HG02571 (cell line): ENCODE results near the gene MAGEB10.
"Not testable (repeated sequence)": the region's sequence is repeated elsewhere in the genome, so short reads cannot be mapped to it uniquely, and the experiment has no call there.

ENCODE experiments used
- ATAC-seq: cut with Tn5 transposase; IDR thresholded peaks from one replicate; pipeline ENCODE4 v1.9.1; 2021; ENCODE audit warnings: mild to moderate bottlenecking, moderate library complexity; ENCODE audit not compliant: unreplicated experiment

Gene MAGEB10, protein sequence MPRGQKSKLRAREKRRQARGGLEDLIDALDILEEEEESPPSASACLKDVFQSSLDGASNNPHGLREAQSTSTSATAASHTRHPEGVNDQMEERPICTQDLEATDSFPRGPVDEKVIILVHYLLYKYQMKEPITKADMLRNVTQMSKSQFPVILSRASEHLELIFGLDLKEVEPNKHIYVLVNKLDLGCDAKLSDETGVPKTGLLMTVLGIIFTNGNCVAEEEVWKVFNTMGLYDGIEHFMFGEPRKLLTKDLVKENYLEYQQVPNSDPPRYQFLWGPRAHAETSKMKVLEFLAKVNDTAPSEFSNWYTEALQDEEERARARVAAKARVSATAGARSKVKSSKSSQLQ

DNA sequence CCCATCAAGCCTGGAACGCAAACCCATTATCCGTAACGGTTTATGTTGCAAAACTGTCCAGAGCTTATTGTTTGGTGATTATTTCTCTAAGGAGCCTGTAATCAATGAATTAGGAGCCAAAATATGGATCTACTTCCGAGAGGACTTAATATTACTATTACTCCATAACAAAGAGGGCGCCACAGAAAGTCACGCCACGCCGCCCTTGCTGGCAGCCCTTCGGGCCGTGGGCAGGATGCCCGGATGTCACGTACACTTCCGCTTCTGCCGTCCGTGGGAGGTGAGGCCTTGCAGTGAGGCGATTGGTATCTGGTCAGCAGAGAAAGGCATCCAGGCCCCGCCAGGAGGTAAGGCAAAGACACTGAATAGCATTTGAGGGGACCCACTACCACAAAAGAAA, at the start of gene MAGEB10:
Gene MAGEB10 (plus strand): TSS at position 301 of the 400 bp plus-strand sequence. CDS start 13,317 bp downstream, outside the sequence.
- ATAC-seq, result no peak

DNA sequence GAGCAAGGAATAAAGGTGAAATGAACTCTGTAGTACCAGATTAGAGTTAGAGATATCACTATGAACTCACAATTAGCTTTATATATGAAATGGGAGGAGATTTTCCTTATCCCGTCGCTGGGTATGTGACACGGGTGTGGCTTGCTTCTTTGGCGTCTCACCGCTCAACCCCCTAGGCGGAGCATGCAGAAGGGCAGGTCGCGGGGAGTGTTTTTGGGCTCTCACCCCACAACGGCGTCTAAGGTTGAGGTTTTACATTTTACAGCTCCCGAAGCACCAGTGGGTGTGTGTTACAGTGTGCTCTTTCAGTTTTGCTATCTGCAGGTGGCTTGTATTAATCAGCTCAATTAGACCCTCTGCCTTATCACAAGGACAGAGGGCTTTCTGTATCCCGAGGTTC, 42.1 kb upstream of the MAGEB10 start:
- no peak for ATAC-seq

- no peak for ATAC-seq
Measured at GRCh38 chrX:27767387-27767786, 40.4 kb upstream of the MAGEB10 start.

DNA sequence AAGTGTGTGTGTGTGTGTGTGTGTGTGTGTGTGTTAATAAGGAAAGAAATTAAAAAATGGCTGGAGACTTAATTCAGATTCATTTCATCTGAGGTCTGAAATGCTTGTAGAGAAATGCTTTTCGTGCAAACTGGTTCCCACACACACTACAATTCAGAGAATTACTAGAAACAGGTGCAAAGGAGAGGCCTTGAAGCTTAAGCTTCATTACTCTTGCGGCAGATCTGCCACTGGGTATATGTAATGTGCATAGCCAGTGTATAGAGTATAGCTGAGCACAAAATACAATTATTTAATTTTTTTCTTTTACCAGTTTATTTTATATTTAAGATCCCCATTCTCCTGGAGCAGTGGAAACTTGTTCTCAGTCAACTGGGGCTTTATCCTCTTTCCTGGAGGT, 31.8 kb upstream of the MAGEB10 start:
- ATAC-seq, result no peak

- no peak for ATAC-seq
Measured at GRCh38 chrX:27796640-27797257, 11.0 kb upstream of the MAGEB10 start.

- no peak for ATAC-seq
Measured at GRCh38 chrX:27797575-27797974, 10.2 kb upstream of the MAGEB10 start.

- no peak for ATAC-seq
Measured at GRCh38 chrX:27808226-27808625, 436 bp downstream of the MAGEB10 start.

DNA sequence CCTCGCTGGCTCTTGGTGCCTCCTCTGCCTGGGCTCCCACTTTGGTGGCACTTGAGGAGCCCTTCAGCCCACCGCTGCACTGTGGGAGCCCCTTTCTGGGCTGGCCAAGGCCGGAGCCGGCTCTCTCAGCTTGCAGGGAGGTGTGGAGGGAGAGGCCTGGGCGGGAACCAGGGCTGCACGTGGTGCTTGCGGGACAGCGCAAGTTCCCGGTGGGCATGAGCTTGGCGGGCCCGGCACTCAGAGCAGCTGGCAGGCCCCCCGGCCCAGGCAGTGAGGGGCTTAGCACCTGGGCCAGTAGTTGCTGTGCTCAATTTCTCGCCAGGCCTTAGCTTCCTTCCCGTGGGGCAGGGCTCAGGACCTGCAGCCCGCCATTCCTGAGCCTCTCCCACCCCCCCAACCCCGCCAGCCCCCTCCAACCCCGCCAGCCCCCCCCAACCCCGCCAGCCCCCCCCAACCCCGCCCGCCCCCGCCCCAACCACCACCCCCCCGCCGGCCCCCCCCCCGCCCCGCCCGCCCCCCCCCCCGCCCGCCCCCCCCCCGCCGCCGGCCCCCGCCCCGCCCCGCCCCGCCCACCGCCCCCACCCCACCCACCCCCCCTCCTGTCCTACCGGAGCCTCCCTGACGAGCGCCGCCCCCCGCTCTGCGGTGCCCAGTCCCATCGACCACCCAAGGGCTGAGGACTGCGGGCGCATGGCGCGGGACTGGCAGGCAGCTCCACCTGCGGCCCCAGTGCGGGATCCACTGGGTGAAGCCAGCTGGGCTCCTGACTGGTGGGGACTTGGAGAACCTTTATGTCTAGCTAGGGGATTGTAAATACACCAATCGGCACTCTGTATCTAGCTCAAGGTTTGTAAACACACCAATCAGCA, 1.4 kb downstream of the MAGEB10 start:
- not testable (repeated sequence) for ATAC-seq

DNA sequence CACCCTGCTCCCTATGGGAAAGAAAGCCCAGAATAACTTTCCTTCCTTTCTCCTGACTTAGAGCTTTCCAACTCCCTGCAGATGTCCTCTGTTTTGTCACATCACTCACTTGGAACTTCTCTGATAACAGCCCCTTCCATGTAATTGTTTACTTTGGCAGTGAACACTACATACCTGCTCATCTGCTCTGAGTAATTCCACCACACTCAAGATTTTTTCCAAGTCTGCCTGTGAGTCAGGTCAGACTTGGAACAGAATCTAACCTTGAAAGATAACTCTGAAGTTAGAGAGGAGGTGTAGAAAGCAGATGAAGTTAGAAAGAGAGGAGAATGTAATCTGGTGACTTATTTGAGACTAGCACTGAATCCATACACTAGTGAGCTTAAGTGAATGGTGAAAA, 7.4 kb downstream of the MAGEB10 start:
- ATAC-seq, result no peak

DNA sequence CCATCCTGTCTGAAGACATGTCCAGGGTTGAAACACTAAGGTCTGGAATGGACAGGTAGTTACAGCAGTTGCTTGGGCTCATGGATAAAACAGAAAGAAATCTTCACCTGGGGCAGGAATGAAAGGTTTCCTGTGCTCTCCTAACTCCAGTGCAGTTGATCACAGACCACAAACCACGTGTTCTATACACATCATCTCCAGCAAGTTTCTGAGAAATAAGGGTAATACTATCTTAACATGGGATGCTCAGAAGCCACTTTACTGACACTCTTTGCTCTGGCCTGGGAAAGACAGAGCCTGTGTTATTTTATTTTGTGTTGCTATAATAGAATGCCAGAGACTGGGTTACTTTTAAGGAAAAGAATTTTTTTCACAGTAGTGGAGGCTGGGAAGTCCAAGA, 16.0 kb downstream of the MAGEB10 start:
- ATAC-seq, result no peak

DNA sequence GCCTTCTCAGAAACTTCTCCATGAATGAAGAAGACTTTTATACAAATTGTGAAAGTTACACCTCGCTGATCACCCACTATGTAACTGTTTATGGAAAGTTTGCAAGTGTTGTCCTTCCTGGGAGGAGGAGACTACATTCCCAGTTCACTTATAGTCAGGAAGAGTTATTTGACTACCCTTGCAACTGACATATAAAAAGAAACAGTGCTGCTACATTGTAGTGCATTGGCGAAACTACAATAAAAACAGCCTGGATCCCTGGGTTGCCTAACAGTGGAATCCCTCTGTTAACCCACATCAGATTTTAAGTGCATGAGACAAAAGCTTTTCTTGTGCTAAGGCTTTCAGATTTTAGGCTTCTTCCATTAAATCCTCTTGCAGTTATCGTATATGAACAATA, 30.4 kb downstream of the MAGEB10 start:
- no peak for ATAC-seq

DNA sequence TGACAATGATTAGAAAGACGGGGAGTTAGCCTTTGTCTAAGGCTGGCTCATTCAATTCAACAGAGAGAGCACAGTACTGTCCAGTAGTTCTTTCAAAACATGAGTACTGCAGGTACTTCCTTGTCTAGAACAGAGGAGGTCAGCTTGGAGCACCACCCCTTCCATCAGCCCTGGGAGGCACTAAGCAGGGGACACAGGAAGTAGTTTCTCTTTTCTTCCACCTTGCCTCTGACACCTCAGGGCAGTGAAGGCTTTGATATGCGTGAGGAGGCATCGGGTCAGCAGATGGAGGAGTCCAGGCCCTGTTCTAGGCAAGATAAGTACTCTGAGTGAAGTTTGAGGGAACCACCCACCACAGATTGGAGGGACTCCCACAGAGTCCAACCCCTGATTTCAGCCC, 33.1 kb downstream of the MAGEB10 start:
- ATAC-seq, result no peak

DNA sequence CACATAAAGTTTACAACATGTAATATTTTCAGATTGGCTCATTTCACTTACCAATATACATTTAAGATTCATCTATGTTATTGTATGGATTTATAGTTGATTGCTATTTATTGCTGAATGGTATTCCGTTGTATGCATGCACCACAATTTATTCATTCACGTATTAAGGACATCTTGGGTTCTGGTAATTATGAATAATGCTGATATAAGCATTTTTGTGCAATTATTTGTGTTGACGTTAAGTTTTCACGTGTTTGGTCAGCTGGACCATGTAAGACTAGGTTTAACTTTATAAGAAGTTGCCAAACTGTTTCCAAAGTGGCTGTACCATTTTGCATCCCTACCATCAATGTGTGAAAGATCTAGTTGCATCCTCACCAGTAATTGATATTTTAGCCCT, 35.1 kb downstream of the MAGEB10 start:
- no peak for ATAC-seq

DNA sequence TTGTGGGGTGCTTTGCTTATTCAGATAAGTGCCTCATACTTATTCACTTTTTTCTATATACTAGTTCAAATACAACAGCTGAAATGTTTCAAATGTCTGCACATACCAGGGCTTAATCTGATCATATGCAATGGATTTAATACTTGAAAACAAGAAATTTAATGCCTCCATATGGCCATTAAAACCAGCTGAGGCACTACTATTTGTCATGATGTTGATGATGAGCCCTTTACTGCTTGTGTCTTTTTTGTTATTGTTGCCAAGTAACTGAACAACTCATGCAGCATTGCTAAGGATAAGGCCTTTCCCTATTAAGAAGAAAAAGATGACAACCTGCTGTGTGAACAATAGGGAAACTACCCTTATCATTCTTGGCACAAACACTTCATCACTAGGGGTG, 52.5 kb downstream of the MAGEB10 start:
- ATAC-seq, result no peak

GRCh38 chrX:27863809-27864208, 56.0 kb downstream of the MAGEB10 start:
- ATAC-seq, result no peak
